Measurements from ENCODE around the gene CCR8.
"Not testable (repeated sequence)": the region's sequence is repeated elsewhere in the genome, so short reads cannot be mapped to it uniquely, and the experiment has no call there.

The CCR8 gene

DNA sequence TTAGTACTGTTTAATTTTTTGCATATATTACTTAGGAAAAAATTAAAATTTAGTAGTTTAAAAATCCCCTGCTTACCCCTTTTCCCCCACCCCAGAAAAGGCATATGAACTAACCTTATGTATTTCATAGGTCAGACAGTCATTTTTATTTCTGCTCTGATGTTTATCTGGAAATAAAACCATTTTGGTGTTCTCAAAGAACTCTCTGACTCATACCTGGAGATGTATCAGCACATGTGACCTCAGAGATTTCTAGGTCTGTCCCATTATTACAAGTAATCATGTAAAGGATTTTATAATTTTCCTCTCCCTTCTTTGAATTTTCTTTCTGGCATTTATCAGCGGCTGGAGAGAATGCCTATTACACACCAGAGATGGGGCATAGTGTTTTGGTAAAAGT, 14.1 kb upstream of the CCR8 start:
- in situ Hi-C loops (cut with HindIII; ENCODE audit: low pct_ligation_motif_present, low sequenced_read_pairs) = no loop called here
- TF ChIP-seq, protein P1, sequence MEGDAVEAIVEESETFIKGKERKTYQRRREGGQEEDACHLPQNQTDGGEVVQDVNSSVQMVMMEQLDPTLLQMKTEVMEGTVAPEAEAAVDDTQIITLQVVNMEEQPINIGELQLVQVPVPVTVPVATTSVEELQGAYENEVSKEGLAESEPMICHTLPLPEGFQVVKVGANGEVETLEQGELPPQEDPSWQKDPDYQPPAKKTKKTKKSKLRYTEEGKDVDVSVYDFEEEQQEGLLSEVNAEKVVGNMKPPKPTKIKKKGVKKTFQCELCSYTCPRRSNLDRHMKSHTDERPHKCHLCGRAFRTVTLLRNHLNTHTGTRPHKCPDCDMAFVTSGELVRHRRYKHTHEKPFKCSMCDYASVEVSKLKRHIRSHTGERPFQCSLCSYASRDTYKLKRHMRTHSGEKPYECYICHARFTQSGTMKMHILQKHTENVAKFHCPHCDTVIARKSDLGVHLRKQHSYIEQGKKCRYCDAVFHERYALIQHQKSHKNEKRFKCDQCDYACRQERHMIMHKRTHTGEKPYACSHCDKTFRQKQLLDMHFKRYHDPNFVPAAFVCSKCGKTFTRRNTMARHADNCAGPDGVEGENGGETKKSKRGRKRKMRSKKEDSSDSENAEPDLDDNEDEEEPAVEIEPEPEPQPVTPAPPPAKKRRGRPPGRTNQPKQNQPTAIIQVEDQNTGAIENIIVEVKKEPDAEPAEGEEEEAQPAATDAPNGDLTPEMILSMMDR (IDR thresholded peaks at IDR 0.05; ENCODE audit: low read depth, low read length, missing control alignments) = no peak
- no peaks in the 10 kb centered on the region for H3K27me3 ChIP-seq (replicated peaks)
- no peaks in the 10 kb centered on the region for H3K36me3 ChIP-seq (replicated peaks)
- H3K27ac ChIP-seq = no peak overlapping the region
- DNase-seq = no peak
- no peak overlapping the region for H3K4me3 ChIP-seq (ENCODE audit: low read depth, low read length)

DNA sequence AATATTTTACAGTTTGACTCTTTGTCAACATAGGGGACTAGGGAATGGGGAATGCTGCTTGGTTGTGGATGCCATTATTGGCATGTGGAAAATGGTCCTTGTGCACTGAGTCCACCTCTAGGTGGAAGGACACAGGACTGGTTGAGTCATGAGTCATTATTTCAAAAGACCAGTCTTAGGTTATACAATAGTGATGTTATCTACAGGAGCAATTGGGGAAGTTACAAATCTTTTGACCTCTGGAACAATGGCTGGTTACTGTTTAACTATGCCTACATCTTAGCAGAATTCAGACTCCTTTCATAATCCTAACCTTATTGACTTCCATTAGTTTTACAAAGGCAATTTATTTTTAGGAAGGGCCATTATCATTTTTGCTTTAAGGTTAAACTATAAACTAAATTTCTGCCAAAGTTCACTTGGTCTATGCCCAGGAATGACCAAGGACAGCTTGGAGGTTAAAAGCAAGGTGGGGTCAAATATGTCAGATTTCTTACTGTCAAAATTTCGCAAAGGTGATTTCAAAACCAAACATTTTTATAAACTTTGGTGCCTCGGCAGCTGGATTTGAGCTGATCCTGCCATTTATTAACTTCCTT, 11.8 kb upstream of the CCR8 start:
- Histone ChIP-seq H3K27me3 (replicated peaks) (no peaks in the 10 kb centered on the region), H3K27ac (no peak overlapping the region), H3K4me3 (ENCODE audit: low read depth, low read length) (no peak overlapping the region), H3K36me3 (replicated peaks) (no peaks in the 10 kb centered on the region)
- TF ChIP-seq, protein P1 (IDR thresholded peaks at IDR 0.05; ENCODE audit: low read depth, low read length, missing control alignments) = no peak
- in situ Hi-C loops (cut with HindIII; ENCODE audit: low pct_ligation_motif_present, low sequenced_read_pairs) = no loop called here
- DNase-seq = no peak

DNA sequence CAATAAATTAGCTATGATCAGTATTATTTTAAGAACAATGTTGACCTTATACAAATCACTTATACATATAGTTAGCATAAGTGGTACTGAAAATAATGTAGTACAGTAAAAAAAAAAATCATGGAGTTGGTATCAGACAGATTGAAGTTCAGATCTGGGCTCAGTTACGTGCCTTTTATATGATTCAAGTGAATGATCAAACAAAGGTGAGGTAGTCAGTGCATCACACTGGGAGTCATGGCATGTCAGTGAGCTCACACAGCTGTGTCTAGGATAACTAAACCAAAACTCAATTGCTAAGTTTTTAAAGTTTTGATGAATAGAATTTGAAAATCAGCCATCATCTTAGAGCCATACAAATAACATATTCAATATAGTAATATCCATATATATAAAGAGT, 11.2 kb upstream of the CCR8 start:
- Histone ChIP-seq H3K4me3 (ENCODE audit: low read depth, low read length) (no peak overlapping the region), H3K27me3 (replicated peaks) (no peaks in the 10 kb centered on the region), H3K36me3 (replicated peaks) (no peaks in the 10 kb centered on the region), H3K27ac (no peak overlapping the region)
- DNase-seq = no peak
- TF ChIP-seq, protein P1 (IDR thresholded peaks at IDR 0.05; ENCODE audit: low read depth, low read length, missing control alignments) = no peak
- in situ Hi-C loops (cut with HindIII; ENCODE audit: low pct_ligation_motif_present, low sequenced_read_pairs) = no loop called here

DNA sequence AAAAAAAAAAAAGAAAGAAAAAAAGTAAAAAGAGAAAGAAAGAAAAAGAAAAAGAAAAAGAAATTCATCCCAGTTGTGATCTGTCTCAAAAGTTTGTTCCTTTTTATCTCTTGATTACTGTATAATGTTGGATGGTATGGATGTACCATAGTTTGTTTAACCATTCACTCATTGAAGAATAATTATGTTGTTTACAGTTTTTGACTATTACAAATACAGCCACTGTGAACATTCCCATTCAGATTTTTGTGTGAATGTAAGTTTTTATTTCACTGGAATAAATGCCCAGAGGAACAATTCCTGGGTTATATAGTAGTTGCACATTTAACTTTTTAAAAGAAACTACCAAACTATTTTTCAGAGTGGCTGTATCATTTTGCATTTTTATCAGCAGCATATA, 10.3 kb upstream of the CCR8 start:
- no peak for DNase-seq
- in situ Hi-C loops (cut with HindIII; ENCODE audit: low pct_ligation_motif_present, low sequenced_read_pairs) = no loop called here
- Histone ChIP-seq H3K36me3 (replicated peaks) (no peaks in the 10 kb centered on the region), H3K27ac (no peak overlapping the region), H3K27me3 (replicated peaks) (no peaks in the 10 kb centered on the region), H3K4me3 (ENCODE audit: low read depth, low read length) (no peak overlapping the region)
- TF ChIP-seq, protein P1 (IDR thresholded peaks at IDR 0.05; ENCODE audit: low read depth, low read length, missing control alignments) = no peak

DNA sequence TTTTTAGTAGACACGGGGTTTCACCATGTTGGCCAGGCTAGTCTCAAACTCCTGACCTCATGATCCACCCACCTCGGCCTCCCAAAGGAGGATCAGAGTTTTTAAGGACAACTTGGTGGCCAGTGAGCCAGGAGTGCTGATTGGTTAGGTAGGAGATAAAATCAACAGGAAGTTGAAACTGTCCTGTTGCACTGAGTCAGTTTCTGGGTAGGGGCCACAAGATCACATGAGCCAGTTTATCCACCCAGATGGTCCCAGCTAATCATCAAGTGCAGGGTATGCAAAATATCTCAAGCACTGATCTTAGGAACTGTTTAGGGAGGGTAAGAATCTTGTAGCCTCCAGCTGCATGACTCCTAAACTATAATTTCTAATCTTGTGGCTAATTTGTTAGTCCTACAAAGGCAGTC, 7.9 kb upstream of the CCR8 start:
- H3K27ac ChIP-seq; H3K4me3 ChIP-seq (ENCODE audit: low read depth, low read length); H3K27me3 ChIP-seq (replicated peaks); in situ Hi-C loops (cut with HindIII; ENCODE audit: low pct_ligation_motif_present, low sequenced_read_pairs); H3K36me3 ChIP-seq (replicated peaks); DNase-seq: not testable (repeated sequence)

DNA sequence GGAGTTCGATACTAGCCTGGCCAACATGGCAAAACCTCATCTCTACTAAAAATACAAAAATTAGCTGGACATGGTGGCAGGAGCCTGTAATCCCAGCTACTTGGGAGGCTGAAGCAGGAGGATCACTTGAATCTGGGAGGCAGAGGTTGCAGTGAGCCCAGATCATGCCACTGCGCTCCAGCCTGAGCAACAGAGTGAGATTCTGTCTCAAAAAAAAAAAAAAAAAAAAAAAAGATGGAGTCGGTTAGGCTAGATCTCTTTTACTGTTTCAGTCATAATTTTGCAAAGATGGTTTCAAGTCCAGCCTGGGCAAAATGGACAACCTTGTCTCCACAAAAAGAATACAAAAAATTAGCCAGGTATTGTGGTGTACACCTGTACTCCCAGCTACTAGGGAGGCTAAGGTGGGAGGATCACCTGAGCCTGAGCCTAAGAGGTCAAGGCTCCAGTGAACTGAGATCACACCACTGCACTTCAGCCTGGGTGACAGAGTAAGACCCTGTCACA, 7.2 kb upstream of the CCR8 start:
- H3K27ac ChIP-seq; in situ Hi-C loops (cut with HindIII; ENCODE audit: low pct_ligation_motif_present, low sequenced_read_pairs); H3K27me3 ChIP-seq (replicated peaks); H3K4me3 ChIP-seq (ENCODE audit: low read depth, low read length); DNase-seq; H3K36me3 ChIP-seq (replicated peaks): not testable (repeated sequence)

DNA sequence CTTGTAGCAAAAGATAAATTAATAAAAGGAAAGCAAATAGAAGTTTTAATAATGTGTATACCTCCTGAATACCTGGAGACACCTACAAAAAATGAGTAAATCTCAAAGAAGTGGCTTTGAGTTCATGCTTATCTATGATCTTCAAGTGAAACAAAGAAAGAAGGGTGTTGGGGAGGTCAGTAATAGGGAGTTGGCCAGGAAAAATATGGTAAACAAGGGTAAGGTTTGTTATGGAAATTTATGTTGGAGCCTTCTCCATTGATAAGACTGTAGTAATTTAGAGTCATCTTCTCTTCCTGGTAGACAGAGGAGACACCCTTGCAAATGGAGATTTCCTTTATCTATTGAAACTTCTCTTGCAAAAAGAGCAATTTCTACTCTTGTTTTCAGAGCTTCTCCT, 6.6 kb upstream of the CCR8 start:
- in situ Hi-C loops (cut with HindIII; ENCODE audit: low pct_ligation_motif_present, low sequenced_read_pairs) = no loop called here
- H3K27ac ChIP-seq = no peak overlapping the region
- TF ChIP-seq, protein P1 (IDR thresholded peaks at IDR 0.05; ENCODE audit: low read depth, low read length, missing control alignments) = no peak
- H3K36me3 ChIP-seq (replicated peaks) = no peaks in the 10 kb centered on the region
- H3K4me3 ChIP-seq (ENCODE audit: low read depth, low read length) = no peak overlapping the region
- DNase-seq = no peak
- no peaks in the 10 kb centered on the region for H3K27me3 ChIP-seq (replicated peaks)

Measured in brain microvascular endothelial cell (primary cell).